Measurements from ENCODE around the gene TYK2.

GRCh38 chr19:10416083-10416379, 35.7 kb upstream of the TYK2 start:
- TF ChIP-seq POLR2A (IDR thresholded peaks at IDR 0.05) (no peak), CTCF (IDR thresholded peaks at IDR 0.05) (no peak)
